ENCODE measurements around the gene HERPUD1.

GRCh38 chr16:56886826-56887225 lies 45.1 kb upstream of the HERPUD1 start:
- TF ChIP-seq CTCF (IDR thresholded peaks at IDR 0.05; ENCODE audit: insufficient read depth, low read length) (no peak), SPI1 (IDR thresholded peaks at IDR 0.05; ENCODE audit: borderline replicate concordance, low read depth) (no peak), REST (IDR thresholded peaks at IDR 0.05; ENCODE audit: insufficient replicate concordance, low read depth) (no peak), POLR2AphosphoS5 (IDR thresholded peaks at IDR 0.05; ENCODE audit: low read depth) (no peak), GABPA (IDR thresholded peaks at IDR 0.05; ENCODE audit: low read depth) (no peak)

Measured in HL-60 (cell line).